IMR-90 (cell line): ENCODE results near the gene PPARD. TPM values are rescaled to one million over a fixed set of nuclear protein-coding genes. Genes with fewer than 3 reads are reported as not detected.

ENCODE experiments used
- ATAC-seq: fragments of 200-7000 bp; cut with Tn5 transposase; 2 replicates; pipeline ENCODE4 v1.9.1; 2020; ENCODE audit warnings: low read depth, mild to moderate bottlenecking, moderate library complexity
- BruUV-seq: library from RNA; stranded (reverse); fragments of 400-500 nt; replicated peaks from 2 replicates; lab custom pipeline; 2021; lab: Mats Ljungman, UMichigan
- CTCF ChIA-PET: fragments of 300-600 bp; formaldehyde crosslinking; extraction: SDS; loops from one replicate; lab custom pipeline; 2021; ENCODE audit warnings: antibody characterized with exemption; lab: Yijun Ruan, JAX
- POLR2A ChIA-PET: fragments of 300-600 bp; sonication (Branson Sonifier 250); formaldehyde crosslinking; loops from one replicate; lab custom pipeline; 2022; ENCODE audit warnings: antibody characterized with exemption; ENCODE audit not compliant: unreplicated experiment; lab: Charles Lee
- DNase-seq: peaks from one replicate; pipeline ENCODE4 v3.0.0; 2013
- H2AFZ ChIP-seq: replicated peaks from 2 replicates; pipeline ENCODE3; 2013; ENCODE audit warnings: low read length, mild to moderate bottlenecking; ENCODE audit not compliant: poor library complexity
- H2AK5ac ChIP-seq: 2 replicates; pipeline ENCODE4 v1.6.1; 2013; ENCODE audit warnings: low read depth, low read length, inconsistent platforms
- H2AK9ac ChIP-seq: replicated peaks from 2 replicates; pipeline ENCODE3; 2013; ENCODE audit warnings: mild to moderate bottlenecking, low read depth, low read length, moderate library complexity; ENCODE audit not compliant: poor library complexity
- H2BK120ac ChIP-seq: 2 replicates; pipeline ENCODE4 v1.6.1; 2013; ENCODE audit warnings: low read depth, low read length, inconsistent platforms
- H2BK15ac ChIP-seq: 3 replicates; pipeline ENCODE4 v1.6.1; 2013; ENCODE audit warnings: low read depth, low read length, inconsistent platforms
- H2BK20ac ChIP-seq: 2 replicates; pipeline ENCODE4 v1.6.1; 2013; ENCODE audit warnings: low read depth, mild to moderate bottlenecking, inconsistent platforms, low read length, moderate library complexity
- H2BK5ac ChIP-seq: 2 replicates; pipeline ENCODE4 v1.6.1; 2013; ENCODE audit warnings: mild to moderate bottlenecking, low read depth, low read length, inconsistent platforms; ENCODE audit not compliant: poor library complexity, severe bottlenecking
- H3K14ac ChIP-seq: replicated peaks from 2 replicates; pipeline ENCODE4 v1.6.1; 2013; ENCODE audit warnings: low read depth, low read length, inconsistent platforms
- H3K18ac ChIP-seq: 2 replicates; pipeline ENCODE4 v1.6.1; 2013; ENCODE audit warnings: low read depth, low read length, control low read depth
- H3K23ac ChIP-seq: 2 replicates; pipeline ENCODE4 v1.6.1; 2013; ENCODE audit warnings: low read depth, low read length, inconsistent platforms
- H3K27ac ChIP-seq: 2 replicates; pipeline ENCODE4 v1.5.1; 2013; ENCODE audit warnings: mild to moderate bottlenecking, control low read depth, low read length; ENCODE audit not compliant: insufficient read depth
- H3K27me3 ChIP-seq: 2 replicates; pipeline ENCODE4 v1.6.1; 2013; ENCODE audit warnings: low read length; ENCODE audit not compliant: control insufficient read depth, insufficient read depth
- H3K36me3 ChIP-seq: 2 replicates; pipeline ENCODE4 v1.6.1; 2013; ENCODE audit warnings: low read length, mixed read lengths; ENCODE audit not compliant: control insufficient read depth, insufficient read depth
- H3K4ac ChIP-seq: 2 replicates; pipeline ENCODE4 v1.6.1; 2013; ENCODE audit warnings: low read depth, low read length, inconsistent platforms
- H3K4me1 ChIP-seq: 2 replicates; pipeline ENCODE4 v1.6.1; 2013; ENCODE audit warnings: low read length, mixed read lengths; ENCODE audit not compliant: control insufficient read depth, insufficient read depth
- H3K4me2 ChIP-seq: 2 replicates; pipeline ENCODE4 v1.6.1; 2013; ENCODE audit warnings: low read depth, mild to moderate bottlenecking, control low read depth, low read length, moderate library complexity
- H3K4me3 ChIP-seq: 2 replicates; pipeline ENCODE4 v1.5.1; 2013; ENCODE audit warnings: low read depth, mild to moderate bottlenecking, control low read depth, low read length, moderate library complexity; ENCODE audit not compliant: insufficient read depth
- H3K56ac ChIP-seq: 2 replicates; pipeline ENCODE4 v1.6.1; 2013; ENCODE audit warnings: low read length, inconsistent platforms; ENCODE audit not compliant: insufficient read depth; ENCODE audit errors: extremely low read depth
- H3K79me1 ChIP-seq, 2 experiments: 2 replicates each; pipeline ENCODE4 v1.6.1; 2013; ENCODE audit warnings: low read length in 2 of 2, inconsistent platforms in 1 of 2, low read depth in 1 of 2
- H3K9ac ChIP-seq: 2 replicates; pipeline ENCODE4 v1.6.1; 2013; ENCODE audit warnings: low read depth, low read length, control low read depth
- H3K9me1 ChIP-seq: 2 replicates; pipeline ENCODE4 v1.6.1; 2013; ENCODE audit warnings: low read length, inconsistent platforms; ENCODE audit not compliant: insufficient read depth
- H3K9me3 ChIP-seq: 2 replicates; pipeline ENCODE4 v1.6.1; 2013; ENCODE audit warnings: low read length; ENCODE audit not compliant: control insufficient read depth, insufficient read depth
- H4K20me1 ChIP-seq: 2 replicates; pipeline ENCODE4 v1.6.1; 2013; ENCODE audit warnings: low read length, inconsistent platforms; ENCODE audit not compliant: insufficient read depth
- H4K5ac ChIP-seq: 2 replicates; pipeline ENCODE4 v1.6.1; 2013; ENCODE audit warnings: mild to moderate bottlenecking, low read depth, low read length, control low read depth
- H4K8ac ChIP-seq, 2 experiments: 2 replicates each; pipeline ENCODE4 v1.6.1; 2013; ENCODE audit warnings: low read depth in 2 of 2, low read length in 2 of 2, control low read depth in 1 of 2, inconsistent platforms in 1 of 2
- H4K91ac ChIP-seq: 2 replicates; pipeline ENCODE4 v1.6.1; 2013; ENCODE audit warnings: low read depth, low read length, inconsistent platforms; ENCODE audit not compliant: insufficient read depth
- BHLHE40 ChIP-seq: fragments of 150-350 bp; IDR thresholded peaks from 2 replicates; pipeline ENCODE4 v1.6.1; 2016; ENCODE audit warnings: mild to moderate bottlenecking, low read depth, low read length
- CEBPB ChIP-seq: IDR thresholded peaks from 2 replicates; pipeline ENCODE4 v1.6.1; 2012; ENCODE audit warnings: low read depth, low read length, improper control_type of control experiment
- CHD1 ChIP-seq: IDR thresholded peaks from 2 replicates; pipeline ENCODE4 v1.6.1; 2012; ENCODE audit warnings: low read depth, low read length, improper control_type of control experiment
- FOS ChIP-seq: fragments of 150-350 bp; IDR thresholded peaks from 2 replicates; pipeline ENCODE4 v1.6.1; 2016; ENCODE audit warnings: low read depth, low read length
- MAZ ChIP-seq: IDR thresholded peaks from 2 replicates; pipeline ENCODE4 v1.6.1; 2012; ENCODE audit warnings: low read depth, mild to moderate bottlenecking, low read length, improper control_type of control experiment, moderate library complexity, borderline replicate concordance
- NFE2L2 ChIP-seq: fragments of 150-350 bp; IDR thresholded peaks from 2 replicates; pipeline ENCODE4 v1.6.1; 2016; ENCODE audit warnings: low read depth, mild to moderate bottlenecking, low read length
- POLR2A ChIP-seq: IDR thresholded peaks from 2 replicates; pipeline ENCODE4 v1.6.1; 2012; ENCODE audit warnings: mild to moderate bottlenecking, low read depth, low read length
- RAD21 ChIP-seq: IDR thresholded peaks from 2 replicates; pipeline ENCODE4 v1.6.1; 2012; ENCODE audit warnings: low read length, improper control_type of control experiment
- RFX5 ChIP-seq: IDR thresholded peaks from 2 replicates; pipeline ENCODE4 v1.8.0; 2012; ENCODE audit warnings: low read depth, mild to moderate bottlenecking, low read length, moderate library complexity
- dilution Hi-C: fragments of 300-500 bp; cut with HindIII; formaldehyde crosslinking; loops from one replicate; pipeline ENCODE4 v1.14.3; 2018; ENCODE audit warnings: low sequenced_read_pairs; ENCODE audit not compliant: unreplicated experiment
- in situ Hi-C: fragments of 300-500 bp; cut with MboI; formaldehyde crosslinking; loops from 3 replicates; pipeline ENCODE4 v1.14.3; 2019; ENCODE audit warnings: low sequenced_read_pairs, inconsistent platforms, mixed read lengths
- intact Hi-C: fragments of 100-400 bp; cut with micrococcal nuclease; formaldehyde crosslinking; loops from 2 replicates; pipeline ENCODE4 v1.10.0; 2022
- polyA plus RNA-seq, 3 experiments: library from polyadenylated mRNA; depleted of rRNA; stranded (reverse); fragments of >200 nt; gene quantifications; 2 replicates each; pipeline ENCODE4 v1.2.3, GENCODE V29; 2012; ENCODE audit warnings: low replicate concordance in 1 of 3
- total RNA-seq: library from RNA; depleted of rRNA; stranded (reverse); fragments of >200 nt; gene quantifications from 2 replicates; pipeline ENCODE4 v1.2.3, GENCODE V29; 2012
- TF ChIP-seq, protein P1 (sequence below): fragments of 150-350 bp; IDR thresholded peaks from 2 replicates; pipeline ENCODE4 v1.6.1; 2016; ENCODE audit warnings: low read depth, mild to moderate bottlenecking, low read length, moderate library complexity, borderline replicate concordance
- TF ChIP-seq, protein P2 (sequence below): conservative IDR thresholded peaks from 2 replicates; pipeline ENCODE4 v1.5.1; 2012; ENCODE audit warnings: mild to moderate bottlenecking, low read depth, low read length, improper control_type of control experiment
- TF ChIP-seq, protein P3 (sequence below): fragments of 150-350 bp; IDR thresholded peaks from 2 replicates; pipeline ENCODE4 v1.6.1; 2017; ENCODE audit warnings: mild to moderate bottlenecking, antibody characterized with exemption, low read length, low read depth

Gene PPARD
- total and polyA plus RNA-seq, 2 of the 4 experiments (the other 2 are of a cell fraction): 10.4 to 69.0 TPM

DNA sequence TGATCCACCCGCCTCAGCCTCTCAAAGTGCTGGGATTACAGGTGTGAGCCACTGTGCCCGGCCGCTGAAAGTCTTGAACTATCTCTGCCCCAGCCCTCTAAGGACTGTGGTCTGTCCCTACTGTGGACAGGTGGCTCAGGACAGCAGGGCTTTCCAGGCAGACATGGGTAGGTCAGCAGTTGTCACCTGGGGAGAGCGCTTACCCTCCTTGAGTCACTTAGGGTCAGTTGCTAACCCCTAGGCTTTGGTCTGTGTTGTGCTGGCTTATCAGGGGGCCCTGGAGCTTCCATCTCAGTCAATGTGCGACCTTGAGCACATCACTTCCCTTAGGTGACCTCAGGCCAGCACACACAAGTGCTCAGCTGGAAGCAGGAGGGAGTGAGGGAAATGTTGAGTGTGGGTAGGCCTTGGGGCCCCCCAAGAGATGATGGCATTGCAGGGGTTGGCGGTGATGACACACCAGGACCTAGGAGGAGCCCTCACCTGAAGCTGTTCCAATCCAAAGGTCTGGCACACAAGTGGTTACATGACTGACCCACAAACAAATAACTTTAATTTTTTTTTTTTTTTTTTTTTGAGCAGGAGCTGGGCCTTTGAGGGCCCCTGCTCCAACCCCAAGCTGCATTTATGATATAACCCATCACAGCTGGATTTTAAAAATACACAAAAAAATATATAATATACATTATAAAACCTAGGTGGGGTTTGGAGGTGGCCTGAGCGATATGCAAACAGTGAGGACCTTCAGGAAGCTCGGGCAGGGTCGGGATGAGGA lies 130.9 kb downstream of the PPARD start (continued):
- TF ChIP-seq NFE2L2: no peak

DNA sequence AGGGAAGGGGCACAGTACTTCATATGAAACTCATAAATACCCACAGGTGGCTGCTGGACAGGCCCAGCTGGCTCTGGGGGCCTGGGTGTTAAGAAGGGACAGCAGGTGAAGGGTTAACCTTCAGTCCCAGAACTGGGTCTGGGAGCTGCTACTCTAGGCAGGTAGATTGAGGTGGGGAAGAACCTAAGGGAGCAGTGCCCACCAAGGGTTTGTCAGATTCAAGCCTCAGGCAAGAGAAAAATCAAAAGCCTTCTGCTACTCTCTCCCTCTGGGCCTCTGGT lies 131.4 kb downstream of the PPARD start:
- Histone ChIP-seq H2BK5ac (no peak overlapping the region), H2BK120ac (no peak overlapping the region), H3K18ac (no peak overlapping the region), H3K23ac (no peak overlapping the region), H3K9me1 (0 out of 2 replicates have a peak, but pooled peaks cover 6% of the 10 kb centered on the region), H4K91ac (no peak overlapping the region), H2BK20ac (no peak overlapping the region), H4K20me1 (peaks cover 68% of the 10 kb centered on the region), H2AFZ (no peak overlapping the region), H2AK5ac (no peak overlapping the region), H2AK9ac (peak overlapping the region; percentile 44), H2BK15ac (no peak overlapping the region), H3K4me2 (no peak overlapping the region), H3K79me1 (peaks cover 7 to 48% of the 10 kb centered on the region in 2 experiments; a peak in 3 of 4 replicates), H3K27ac (no peak overlapping the region), H3K9me3 (no peaks in the 10 kb centered on the region), H3K56ac (no peak overlapping the region), H3K4me1 (peaks cover 10% of the 10 kb centered on the region), H4K5ac (no peak overlapping the region), H3K14ac (no peak overlapping the region), H3K4me3 (no peak overlapping the region), H4K8ac (no peak overlapping the region), H3K27me3 (no peaks in the 10 kb centered on the region), H3K36me3 (peaks cover 66% of the 10 kb centered on the region), H3K9ac (no peak overlapping the region), H3K4ac (no peak overlapping the region)
- in situ Hi-C loops (no loop called here), intact Hi-C loops (no loop called here), dilution Hi-C loops (no loop called here)
- ATAC-seq (no peak), DNase-seq (no peak)
- POLR2A ChIA-PET: interaction anchor here (0.6 to 0.9 kb wide), 5 partner anchors 8 to 442 kb away, joined by 3 to 7 read pairs (median 4); no protein-coding TSS in a partner anchor
- BruUV-seq: no TSS peak
- TF ChIP-seq, protein P1, sequence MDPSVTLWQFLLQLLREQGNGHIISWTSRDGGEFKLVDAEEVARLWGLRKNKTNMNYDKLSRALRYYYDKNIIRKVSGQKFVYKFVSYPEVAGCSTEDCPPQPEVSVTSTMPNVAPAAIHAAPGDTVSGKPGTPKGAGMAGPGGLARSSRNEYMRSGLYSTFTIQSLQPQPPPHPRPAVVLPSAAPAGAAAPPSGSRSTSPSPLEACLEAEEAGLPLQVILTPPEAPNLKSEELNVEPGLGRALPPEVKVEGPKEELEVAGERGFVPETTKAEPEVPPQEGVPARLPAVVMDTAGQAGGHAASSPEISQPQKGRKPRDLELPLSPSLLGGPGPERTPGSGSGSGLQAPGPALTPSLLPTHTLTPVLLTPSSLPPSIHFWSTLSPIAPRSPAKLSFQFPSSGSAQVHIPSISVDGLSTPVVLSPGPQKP: no peak
- no peak for TF ChIP-seq MAZ
- no peak for TF ChIP-seq RAD21
- TF ChIP-seq, protein P2, sequence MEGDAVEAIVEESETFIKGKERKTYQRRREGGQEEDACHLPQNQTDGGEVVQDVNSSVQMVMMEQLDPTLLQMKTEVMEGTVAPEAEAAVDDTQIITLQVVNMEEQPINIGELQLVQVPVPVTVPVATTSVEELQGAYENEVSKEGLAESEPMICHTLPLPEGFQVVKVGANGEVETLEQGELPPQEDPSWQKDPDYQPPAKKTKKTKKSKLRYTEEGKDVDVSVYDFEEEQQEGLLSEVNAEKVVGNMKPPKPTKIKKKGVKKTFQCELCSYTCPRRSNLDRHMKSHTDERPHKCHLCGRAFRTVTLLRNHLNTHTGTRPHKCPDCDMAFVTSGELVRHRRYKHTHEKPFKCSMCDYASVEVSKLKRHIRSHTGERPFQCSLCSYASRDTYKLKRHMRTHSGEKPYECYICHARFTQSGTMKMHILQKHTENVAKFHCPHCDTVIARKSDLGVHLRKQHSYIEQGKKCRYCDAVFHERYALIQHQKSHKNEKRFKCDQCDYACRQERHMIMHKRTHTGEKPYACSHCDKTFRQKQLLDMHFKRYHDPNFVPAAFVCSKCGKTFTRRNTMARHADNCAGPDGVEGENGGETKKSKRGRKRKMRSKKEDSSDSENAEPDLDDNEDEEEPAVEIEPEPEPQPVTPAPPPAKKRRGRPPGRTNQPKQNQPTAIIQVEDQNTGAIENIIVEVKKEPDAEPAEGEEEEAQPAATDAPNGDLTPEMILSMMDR: no peak
- TF ChIP-seq CEBPB: no peak
- no peak for TF ChIP-seq NFE2L2
- no peak for TF ChIP-seq RFX5
- TF ChIP-seq BHLHE40: no peak
- no peak for TF ChIP-seq CHD1
- no peak for TF ChIP-seq POLR2A
- no peak for TF ChIP-seq FOS
- TF ChIP-seq, protein P3, sequence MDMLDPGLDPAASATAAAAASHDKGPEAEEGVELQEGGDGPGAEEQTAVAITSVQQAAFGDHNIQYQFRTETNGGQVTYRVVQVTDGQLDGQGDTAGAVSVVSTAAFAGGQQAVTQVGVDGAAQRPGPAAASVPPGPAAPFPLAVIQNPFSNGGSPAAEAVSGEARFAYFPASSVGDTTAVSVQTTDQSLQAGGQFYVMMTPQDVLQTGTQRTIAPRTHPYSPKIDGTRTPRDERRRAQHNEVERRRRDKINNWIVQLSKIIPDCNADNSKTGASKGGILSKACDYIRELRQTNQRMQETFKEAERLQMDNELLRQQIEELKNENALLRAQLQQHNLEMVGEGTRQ: no peak
- CTCF ChIA-PET: no interaction called here
